ENCODE measurements around the gene MAP3K1.

MAP3K1 gene

GRCh38 chr5:56783261-56783660, 32.1 kb upstream of the MAP3K1 start:
- TF ChIP-seq, protein P1, sequence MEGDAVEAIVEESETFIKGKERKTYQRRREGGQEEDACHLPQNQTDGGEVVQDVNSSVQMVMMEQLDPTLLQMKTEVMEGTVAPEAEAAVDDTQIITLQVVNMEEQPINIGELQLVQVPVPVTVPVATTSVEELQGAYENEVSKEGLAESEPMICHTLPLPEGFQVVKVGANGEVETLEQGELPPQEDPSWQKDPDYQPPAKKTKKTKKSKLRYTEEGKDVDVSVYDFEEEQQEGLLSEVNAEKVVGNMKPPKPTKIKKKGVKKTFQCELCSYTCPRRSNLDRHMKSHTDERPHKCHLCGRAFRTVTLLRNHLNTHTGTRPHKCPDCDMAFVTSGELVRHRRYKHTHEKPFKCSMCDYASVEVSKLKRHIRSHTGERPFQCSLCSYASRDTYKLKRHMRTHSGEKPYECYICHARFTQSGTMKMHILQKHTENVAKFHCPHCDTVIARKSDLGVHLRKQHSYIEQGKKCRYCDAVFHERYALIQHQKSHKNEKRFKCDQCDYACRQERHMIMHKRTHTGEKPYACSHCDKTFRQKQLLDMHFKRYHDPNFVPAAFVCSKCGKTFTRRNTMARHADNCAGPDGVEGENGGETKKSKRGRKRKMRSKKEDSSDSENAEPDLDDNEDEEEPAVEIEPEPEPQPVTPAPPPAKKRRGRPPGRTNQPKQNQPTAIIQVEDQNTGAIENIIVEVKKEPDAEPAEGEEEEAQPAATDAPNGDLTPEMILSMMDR (IDR thresholded peaks at IDR 0.05; ENCODE audit: low read depth, low read length): no peak
- DNase-seq: no peak
- H3K9me3 ChIP-seq (ENCODE audit: severe bottlenecking): no peaks in the 10 kb centered on the region
- no peak overlapping the region for H3K27ac ChIP-seq
- H3K4me3 ChIP-seq (ENCODE audit: low read depth, low read length): no peak overlapping the region
- H3K36me3 ChIP-seq: no peaks in the 10 kb centered on the region
- no peaks in the 10 kb centered on the region for H3K27me3 ChIP-seq (ENCODE audit: insufficient read depth, low read depth, severe bottlenecking)

DNA sequence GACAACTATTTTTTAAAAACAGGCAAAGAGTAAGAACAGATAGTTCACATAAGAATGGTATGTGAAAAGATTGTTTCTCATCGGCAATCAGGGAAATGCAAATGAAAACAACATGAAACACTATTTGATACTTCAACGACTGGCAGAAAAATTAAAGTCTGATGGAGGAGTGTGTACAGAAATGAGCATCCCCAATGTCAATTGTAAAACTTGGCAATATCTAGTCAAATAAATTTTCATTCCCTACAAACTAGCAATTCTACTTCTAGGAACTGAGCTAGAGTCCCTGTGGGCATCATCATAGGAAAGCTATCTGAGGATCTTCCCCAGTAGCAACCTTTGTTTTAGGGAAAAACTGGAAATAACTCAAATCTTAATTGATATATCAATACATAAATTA, 29.0 kb upstream of the MAP3K1 start:
- Histone ChIP-seq H3K9me3 (ENCODE audit: severe bottlenecking) (peaks cover 3% of the 10 kb centered on the region), H3K27ac (no peak overlapping the region), H3K27me3 (ENCODE audit: insufficient read depth, low read depth, severe bottlenecking) (no peaks in the 10 kb centered on the region), H3K36me3 (no peaks in the 10 kb centered on the region), H3K4me3 (ENCODE audit: low read depth, low read length) (no peak overlapping the region)
- DNase-seq: no peak
- TF ChIP-seq, protein P1 (IDR thresholded peaks at IDR 0.05; ENCODE audit: low read depth, low read length): no peak

DNA sequence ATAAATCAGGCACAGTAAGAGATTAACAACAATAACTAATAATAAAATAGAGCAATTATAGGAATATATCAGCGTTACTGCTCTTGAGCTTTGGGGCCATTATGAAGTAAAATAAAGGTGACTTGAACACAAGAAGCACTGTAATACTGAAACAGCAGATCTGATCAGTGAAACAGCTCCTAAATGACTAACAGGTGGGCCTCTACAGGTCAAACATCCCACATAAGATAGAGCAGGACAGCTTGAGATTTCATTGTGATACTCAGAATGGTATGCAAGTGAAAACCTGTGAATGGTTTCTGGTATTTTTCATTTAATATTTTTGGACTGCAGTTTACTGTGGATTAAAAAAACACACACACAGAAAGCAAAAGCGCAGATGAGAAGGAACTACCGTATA, 24.0 kb upstream of the MAP3K1 start:
- Histone ChIP-seq H3K9me3 (ENCODE audit: severe bottlenecking) (peaks cover 3% of the 10 kb centered on the region), H3K4me3 (ENCODE audit: low read depth, low read length) (no peak overlapping the region), H3K36me3 (no peaks in the 10 kb centered on the region), H3K27me3 (ENCODE audit: insufficient read depth, low read depth, severe bottlenecking) (no peaks in the 10 kb centered on the region), H3K27ac (no peak overlapping the region)
- TF ChIP-seq, protein P1 (IDR thresholded peaks at IDR 0.05; ENCODE audit: low read depth, low read length): no peak
- no peak for DNase-seq

DNA sequence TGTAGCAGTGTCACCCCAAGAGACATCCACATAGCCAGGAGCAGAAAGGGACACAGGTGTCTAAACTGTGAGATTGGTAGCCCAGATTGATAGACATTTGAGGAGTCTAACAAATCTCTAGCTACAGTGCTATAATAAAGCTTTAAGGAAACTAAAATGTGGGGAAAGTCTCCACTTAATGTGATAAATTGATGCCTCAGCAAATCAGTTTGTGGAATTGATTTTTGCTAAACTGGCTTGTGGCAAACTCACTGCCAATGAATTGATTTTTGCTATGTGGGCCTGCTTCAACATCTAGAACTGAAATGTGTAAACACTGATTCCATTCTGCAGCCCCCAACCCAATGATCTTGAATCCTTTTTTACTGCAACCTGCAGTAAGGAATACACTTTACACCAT, 16.8 kb upstream of the MAP3K1 start:
- no peak for DNase-seq
- Histone ChIP-seq H3K4me3 (ENCODE audit: low read depth, low read length) (no peak overlapping the region), H3K27ac (no peak overlapping the region), H3K27me3 (ENCODE audit: insufficient read depth, low read depth, severe bottlenecking) (no peaks in the 10 kb centered on the region), H3K36me3 (no peaks in the 10 kb centered on the region), H3K9me3 (ENCODE audit: severe bottlenecking) (no peaks in the 10 kb centered on the region)
- TF ChIP-seq, protein P1 (IDR thresholded peaks at IDR 0.05; ENCODE audit: low read depth, low read length): no peak

DNA sequence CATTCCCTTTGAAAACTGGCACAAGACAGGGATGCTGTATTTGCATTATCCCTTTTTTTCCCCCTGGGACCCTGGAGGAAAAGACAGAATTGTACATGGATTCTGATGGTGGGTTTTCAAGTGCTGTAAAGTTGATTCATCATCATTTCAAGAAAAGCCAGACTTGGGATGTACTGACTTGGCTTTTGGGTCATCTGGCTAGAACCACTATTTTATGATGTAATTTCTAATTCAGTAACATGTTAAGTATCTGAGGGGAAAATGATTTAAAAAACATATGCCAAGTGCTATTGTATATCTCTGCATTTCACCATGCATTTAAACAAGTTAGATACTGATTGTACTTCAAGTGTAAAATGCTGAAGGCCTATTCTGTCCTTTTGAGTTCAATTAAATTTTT, 15.2 kb upstream of the MAP3K1 start:
- Histone ChIP-seq H3K9me3 (ENCODE audit: severe bottlenecking) (no peaks in the 10 kb centered on the region), H3K27me3 (ENCODE audit: insufficient read depth, low read depth, severe bottlenecking) (no peaks in the 10 kb centered on the region), H3K36me3 (no peaks in the 10 kb centered on the region), H3K27ac (no peak overlapping the region), H3K4me3 (ENCODE audit: low read depth, low read length) (no peak overlapping the region)
- TF ChIP-seq, protein P1 (IDR thresholded peaks at IDR 0.05; ENCODE audit: low read depth, low read length): no peak
- DNase-seq: no peak

DNA sequence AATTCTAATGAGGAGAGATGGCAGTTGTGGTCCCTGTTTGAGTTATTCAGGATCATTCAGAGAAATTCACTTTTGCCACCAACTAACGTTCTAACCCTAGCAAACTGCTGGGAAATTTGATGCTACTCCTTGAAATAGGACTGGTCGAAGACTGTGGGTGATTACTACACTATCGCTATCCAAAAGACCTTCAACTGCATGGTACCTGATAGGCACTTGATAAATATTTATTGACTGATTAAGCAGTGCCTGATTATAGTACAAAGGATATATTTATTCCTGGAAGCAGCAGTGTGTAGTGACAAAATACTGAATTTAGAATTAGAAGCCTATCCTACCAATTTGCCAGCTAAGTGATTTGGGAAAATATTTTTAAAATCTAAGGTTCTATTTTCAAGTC, 14.1 kb upstream of the MAP3K1 start:
- H3K27ac ChIP-seq: no peak overlapping the region
- TF ChIP-seq, protein P1 (IDR thresholded peaks at IDR 0.05; ENCODE audit: low read depth, low read length): no peak

More for the DNA sequence above, 14.1 kb upstream of the MAP3K1 start:
- Histone ChIP-seq H3K36me3 (no peaks in the 10 kb centered on the region), H3K9me3 (ENCODE audit: severe bottlenecking) (no peaks in the 10 kb centered on the region), H3K27me3 (ENCODE audit: insufficient read depth, low read depth, severe bottlenecking) (no peaks in the 10 kb centered on the region), H3K4me3 (ENCODE audit: low read depth, low read length) (no peak overlapping the region)
- no peak for DNase-seq
